Parathyroid adenoma (tissue), 2 donors: ENCODE data around the gene PALD1.

Source experiments
- H2AFZ ChIP-seq: fragments of 300-600 bp; sonication (generic); one replicate; pipeline ENCODE4 v1.7.0; 2017; ENCODE audit warnings: antibody characterized with exemption, mild to moderate bottlenecking
- H3K27ac ChIP-seq: fragments of 300-600 bp; sonication (generic); one replicate; pipeline ENCODE4 v1.7.0; 2017
- H3K27me3 ChIP-seq: fragments of 300-600 bp; sonication (generic); one replicate; pipeline ENCODE4 v1.7.0; 2017; ENCODE audit warnings: low read length; ENCODE audit not compliant: control insufficient read depth, insufficient read depth
- H3K36me3 ChIP-seq: fragments of 300-600 bp; sonication (generic); one replicate; pipeline ENCODE4 v1.7.0; 2017; ENCODE audit warnings: low read length; ENCODE audit not compliant: control insufficient read depth, insufficient read depth
- H3K4me1 ChIP-seq: fragments of 300-600 bp; sonication (generic); one replicate; pipeline ENCODE4 v1.7.0; 2017; ENCODE audit warnings: control low read depth
- H3K4me2 ChIP-seq: fragments of 300-600 bp; sonication (generic); one replicate; pipeline ENCODE4 v1.7.0; 2017; ENCODE audit warnings: low read length
- H3K4me3 ChIP-seq: fragments of 300-600 bp; sonication (generic); one replicate; pipeline ENCODE4 v1.7.0; 2017; ENCODE audit warnings: low read depth, low read length
- H3K79me2 ChIP-seq: fragments of 300-600 bp; sonication (generic); one replicate; pipeline ENCODE4 v1.7.0; 2017; ENCODE audit warnings: control low read depth
- H3K9ac ChIP-seq: fragments of 300-600 bp; sonication (generic); one replicate; pipeline ENCODE4 v1.7.0; 2017; ENCODE audit warnings: mild to moderate bottlenecking
- H3K9me3 ChIP-seq: fragments of 300-600 bp; sonication (generic); one replicate; pipeline ENCODE4 v1.7.0; 2017; ENCODE audit warnings: low read length; ENCODE audit not compliant: control insufficient read depth
- TF ChIP-seq, protein P1 (sequence below): fragments of 300-600 bp; sonication (generic); IDR thresholded peaks from one replicate; pipeline ENCODE4 v1.7.0; 2017; ENCODE audit warnings: antibody characterized with exemption, mild to moderate bottlenecking
- donor health status: primary hyperparathyroidism.

Gene PALD1

DNA sequence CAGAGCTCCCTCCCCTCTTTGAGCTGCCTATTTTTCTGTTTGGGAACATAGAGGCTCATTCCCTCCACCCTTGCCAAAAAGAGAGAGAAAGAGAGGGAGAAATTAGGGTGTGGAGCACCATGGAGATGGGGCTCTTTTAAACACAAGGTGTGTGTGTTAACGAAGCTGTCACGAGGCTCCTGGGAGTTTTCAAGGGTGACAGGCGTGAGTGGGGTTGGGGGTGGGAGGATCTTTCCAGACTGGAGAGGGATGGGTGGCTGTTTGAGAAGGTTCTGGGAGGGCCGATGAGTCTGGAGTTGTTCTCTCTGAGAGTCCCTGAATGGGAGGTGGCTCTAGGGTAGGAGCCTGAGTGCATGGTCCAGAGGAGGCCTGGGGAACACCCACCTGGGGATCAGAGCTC lies 45.0 kb downstream of the PALD1 start:
- Histone ChIP-seq H3K27ac (no peak overlapping the region), H3K27me3 (no peaks in the 10 kb centered on the region), H3K36me3 (no peaks in the 10 kb centered on the region), H3K9me3 (no peaks in the 10 kb centered on the region), H3K9ac (no peak overlapping the region), H3K4me2 (no peak overlapping the region), H3K4me3 (no peak overlapping the region), H3K4me1 (no peaks in the 10 kb centered on the region), H2AFZ (no peak overlapping the region), H3K79me2 (no peaks in the 10 kb centered on the region)
- TF ChIP-seq, protein P1, sequence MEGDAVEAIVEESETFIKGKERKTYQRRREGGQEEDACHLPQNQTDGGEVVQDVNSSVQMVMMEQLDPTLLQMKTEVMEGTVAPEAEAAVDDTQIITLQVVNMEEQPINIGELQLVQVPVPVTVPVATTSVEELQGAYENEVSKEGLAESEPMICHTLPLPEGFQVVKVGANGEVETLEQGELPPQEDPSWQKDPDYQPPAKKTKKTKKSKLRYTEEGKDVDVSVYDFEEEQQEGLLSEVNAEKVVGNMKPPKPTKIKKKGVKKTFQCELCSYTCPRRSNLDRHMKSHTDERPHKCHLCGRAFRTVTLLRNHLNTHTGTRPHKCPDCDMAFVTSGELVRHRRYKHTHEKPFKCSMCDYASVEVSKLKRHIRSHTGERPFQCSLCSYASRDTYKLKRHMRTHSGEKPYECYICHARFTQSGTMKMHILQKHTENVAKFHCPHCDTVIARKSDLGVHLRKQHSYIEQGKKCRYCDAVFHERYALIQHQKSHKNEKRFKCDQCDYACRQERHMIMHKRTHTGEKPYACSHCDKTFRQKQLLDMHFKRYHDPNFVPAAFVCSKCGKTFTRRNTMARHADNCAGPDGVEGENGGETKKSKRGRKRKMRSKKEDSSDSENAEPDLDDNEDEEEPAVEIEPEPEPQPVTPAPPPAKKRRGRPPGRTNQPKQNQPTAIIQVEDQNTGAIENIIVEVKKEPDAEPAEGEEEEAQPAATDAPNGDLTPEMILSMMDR: no peak

DNA sequence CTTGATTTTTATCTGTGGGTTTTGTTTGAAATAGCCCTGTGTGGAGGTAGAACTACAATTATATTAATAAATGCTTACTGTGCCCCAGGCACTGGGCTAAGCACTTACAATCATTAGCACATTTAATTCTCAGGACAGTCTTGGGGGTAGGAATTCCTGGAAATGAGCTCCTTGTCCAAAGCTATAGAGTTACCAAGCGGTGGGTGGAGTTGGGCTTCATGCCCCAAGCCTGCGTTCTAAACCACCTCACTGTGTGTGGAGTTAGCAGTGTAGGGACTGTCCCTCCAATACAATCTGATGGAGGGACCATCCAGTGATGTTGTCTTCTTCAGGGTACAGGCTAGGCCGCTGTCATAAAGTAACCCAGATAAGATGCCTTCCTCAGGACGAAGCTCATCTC lies 49.7 kb downstream of the PALD1 start:
- Histone ChIP-seq H2AFZ (no peak overlapping the region), H3K36me3 (no peaks in the 10 kb centered on the region), H3K4me1 (no peaks in the 10 kb centered on the region), H3K9ac (no peak overlapping the region), H3K4me2 (no peak overlapping the region), H3K27ac (no peak overlapping the region), H3K27me3 (no peaks in the 10 kb centered on the region), H3K9me3 (no peaks in the 10 kb centered on the region), H3K79me2 (no peaks in the 10 kb centered on the region), H3K4me3 (no peak overlapping the region)
- TF ChIP-seq, protein P1: no peak

DNA sequence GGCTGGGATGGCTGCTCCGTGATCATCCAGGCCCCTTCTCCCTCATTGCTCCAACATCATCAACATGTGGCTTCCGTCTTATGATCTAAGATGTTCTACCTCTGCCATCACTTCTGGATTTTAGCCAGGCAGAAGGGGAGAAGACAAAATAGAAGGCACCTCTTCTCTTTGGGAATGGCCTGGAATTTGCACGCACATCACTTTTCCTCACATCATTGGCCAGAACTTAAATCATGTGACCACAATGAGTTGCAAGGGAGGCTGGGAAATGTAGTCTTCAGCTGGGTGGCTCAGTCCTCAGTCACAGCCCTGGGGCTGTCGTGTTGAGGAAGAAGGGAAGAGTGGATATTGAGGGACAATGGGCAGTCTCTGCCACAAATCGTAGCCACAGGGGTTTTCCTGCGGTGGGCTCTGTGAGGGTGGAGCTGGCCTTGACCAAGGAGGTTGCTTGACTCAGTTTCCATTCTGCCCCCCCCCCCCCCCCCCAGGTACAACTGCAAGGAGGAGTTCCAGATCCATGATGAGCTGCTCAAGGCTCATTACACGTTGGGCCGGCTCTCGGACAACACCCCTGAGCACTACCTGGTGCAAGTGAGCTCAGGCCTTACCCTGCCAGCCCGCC lies 50.3 kb downstream of the PALD1 start:
- TF ChIP-seq, protein P1: no peak
- Histone ChIP-seq H3K9me3 (no peaks in the 10 kb centered on the region), H3K27me3 (no peaks in the 10 kb centered on the region), H3K9ac (no peak overlapping the region), H3K4me3 (no peak overlapping the region), H3K4me2 (no peak overlapping the region), H3K27ac (no peak overlapping the region), H3K36me3 (no peaks in the 10 kb centered on the region), H3K79me2 (no peaks in the 10 kb centered on the region), H3K4me1 (no peaks in the 10 kb centered on the region), H2AFZ (no peak overlapping the region)

DNA sequence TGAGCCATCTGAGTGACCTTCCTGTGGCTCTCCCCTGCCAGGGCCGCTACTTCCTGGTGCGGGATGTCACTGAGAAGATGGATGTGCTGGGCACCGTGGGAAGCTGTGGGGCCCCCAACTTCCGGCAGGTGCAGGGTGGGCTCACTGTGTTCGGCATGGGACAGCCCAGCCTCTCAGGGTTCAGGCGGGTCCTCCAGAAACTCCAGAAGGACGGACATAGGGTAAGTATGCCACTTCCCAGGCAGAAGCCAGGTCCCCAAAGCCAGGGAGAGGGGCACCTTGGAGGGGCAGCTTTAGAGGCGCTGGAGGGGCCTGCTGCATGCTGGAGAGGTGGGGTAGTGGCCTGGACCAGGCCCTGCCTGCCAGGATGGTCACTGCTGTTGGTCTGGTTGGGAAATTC lies 51.3 kb downstream of the PALD1 start:
- TF ChIP-seq, protein P1: no peak
- no peaks in the 10 kb centered on the region for H3K36me3 ChIP-seq

DNA sequence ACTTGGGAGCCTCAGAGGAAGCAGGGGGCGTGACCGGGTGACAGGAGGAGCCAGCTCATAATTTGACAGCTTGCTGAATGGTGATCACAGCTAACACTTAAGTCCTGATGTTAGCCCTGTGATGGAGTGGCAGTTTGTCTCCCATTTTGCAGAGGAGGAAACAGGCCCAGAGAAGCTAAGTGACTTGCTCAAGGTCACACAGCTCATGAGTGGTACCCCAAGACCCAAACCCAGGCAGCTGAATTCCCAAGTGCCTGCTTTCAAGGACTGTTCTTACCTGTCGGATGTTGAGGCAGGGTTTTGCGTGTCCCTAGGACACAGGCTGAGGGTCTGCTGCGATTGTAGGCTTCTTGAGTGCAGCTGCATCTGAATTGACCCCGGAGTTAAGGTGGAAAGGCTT lies 51.7 kb downstream of the PALD1 start:
- Histone ChIP-seq H3K9me3 (no peaks in the 10 kb centered on the region), H3K27me3 (no peaks in the 10 kb centered on the region)
- TF ChIP-seq, protein P1: no peak

More for the DNA sequence above, 51.3 kb downstream of the PALD1 start:
- no peak overlapping the region for H3K4me3 ChIP-seq
- H3K27ac ChIP-seq: no peak overlapping the region
- H2AFZ ChIP-seq: no peak overlapping the region
- no peak overlapping the region for H3K9ac ChIP-seq
- no peaks in the 10 kb centered on the region for H3K27me3 ChIP-seq
- no peaks in the 10 kb centered on the region for H3K9me3 ChIP-seq
- H3K79me2 ChIP-seq: no peaks in the 10 kb centered on the region
- H3K4me1 ChIP-seq: no peaks in the 10 kb centered on the region
- no peak overlapping the region for H3K4me2 ChIP-seq

More for the DNA sequence above, 51.7 kb downstream of the PALD1 start:
- Histone ChIP-seq H3K36me3 (no peaks in the 10 kb centered on the region), H3K9ac (no peak overlapping the region), H3K27ac (no peak overlapping the region), H2AFZ (no peak overlapping the region), H3K4me1 (no peaks in the 10 kb centered on the region), H3K79me2 (no peaks in the 10 kb centered on the region), H3K4me3 (no peak overlapping the region), H3K4me2 (no peak overlapping the region)
